Lower leg skin (tissue), 3 donors: ENCODE data around the gene AFTPH.

ENCODE experiments used
- CTCF ChIP-seq, 3 donors: fragments of 450-650 bp; IDR thresholded peaks; one replicate each; pipeline ENCODE4 v1.5.1; 2016; ENCODE audit warnings: antibody characterized with exemption in 3 of 3, mild to moderate bottlenecking in 3 of 3, moderate library complexity in 2 of 3
- POLR2A ChIP-seq, 2 donors: fragments of 450-650 bp; IDR thresholded peaks; one replicate each; pipeline ENCODE4 v1.6.1; 2016 to 2017; ENCODE audit warnings: antibody characterized with exemption in 2 of 2, mild to moderate bottlenecking in 1 of 2, moderate library complexity in 1 of 2

- TF ChIP-seq POLR2A (IDR thresholded peaks at IDR 0.05) (no peak), CTCF (IDR thresholded peaks at IDR 0.05) (no peak)
Measured at GRCh38 chr2:64491426-64491825, 32.7 kb upstream of the AFTPH start.
